Measurements from ENCODE around the gene UTS2B. TPM values are rescaled to one million over a fixed set of nuclear protein-coding genes. Genes with fewer than 3 reads are reported as not detected.

Gene UTS2B
- total and polyA plus RNA-seq, 7 experiments from 2014 or later, result 0.34 TPM; not detected in 6

DNA sequence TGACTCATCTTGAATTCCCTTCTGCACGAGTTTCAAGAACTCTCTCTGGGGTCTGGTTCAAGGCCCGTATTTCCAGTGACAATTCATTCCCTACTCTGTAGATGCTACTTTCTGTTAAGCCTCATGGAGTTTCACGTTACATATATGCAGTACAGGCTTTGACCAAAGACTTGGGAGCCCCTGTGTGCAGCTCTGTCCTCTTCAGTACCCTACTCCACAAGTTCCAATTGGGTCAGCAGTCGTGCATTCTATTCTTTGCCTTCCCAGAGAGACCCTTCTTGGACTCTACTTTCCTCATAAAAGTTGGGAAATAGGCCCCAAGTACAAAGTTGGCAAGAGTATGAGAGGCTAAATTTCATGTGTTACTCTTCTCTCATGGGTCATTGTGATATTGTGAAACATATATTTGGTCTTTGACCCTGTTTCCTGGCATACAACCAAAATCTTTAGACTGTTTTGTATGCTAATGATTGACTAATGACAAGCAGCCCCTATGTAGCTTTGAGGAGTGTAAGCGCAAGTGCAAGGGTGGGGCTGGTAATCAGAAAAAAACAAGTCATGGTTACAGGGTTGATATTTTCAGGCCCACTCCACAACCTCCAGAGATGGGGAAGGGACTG lies 16.1 kb downstream of the UTS2B start:
- intact Hi-C loops (cut with micrococcal nuclease), result no loop called here
- no peak for ATAC-seq
- H3K27me3 Mint-ChIP-seq, result peaks cover 0 to 3% (median 0%) of the 10 kb centered on the region in 5 donors
- peaks cover 0 to 4% (median 1%) of the 10 kb centered on the region in 11 donors for H3K9me3 Mint-ChIP-seq
- POLR2A ChIA-PET, result no interaction called here
- no peaks in the 10 kb centered on the region for H3K36me3 Mint-ChIP-seq
- Histone ChIP-seq H3K27ac (ENCODE audit: low read depth, low read length) (no peak overlapping the region), H3K27me3 (ENCODE audit: control insufficient read depth in 2 of 2, insufficient read depth in 2 of 2, low read length in 2 of 2) (no peaks in the 10 kb centered on the region), H3K36me3 (ENCODE audit: control insufficient read depth in 2 of 3, insufficient read depth in 3 of 3, low read length in 3 of 3) (no peaks in the 10 kb centered on the region), H3K4me1 (ENCODE audit: control insufficient read depth in 2 of 2, insufficient read depth in 2 of 2, low read length in 2 of 2) (no peaks in the 10 kb centered on the region), H3K4me3 (ENCODE audit: low read length) (no peak overlapping the region), H3K9me3 (ENCODE audit: control insufficient read depth in 2 of 3, low read length in 3 of 3) (no peaks in the 10 kb centered on the region)
- no peaks in the 10 kb centered on the region for H3K4me1 Mint-ChIP-seq
- no peak overlapping the region for H3K27ac Mint-ChIP-seq
- DNase-seq, result no peak
- no peak overlapping the region for H3K4me3 Mint-ChIP-seq
- CTCF ChIA-PET, result no interaction called here

DNA sequence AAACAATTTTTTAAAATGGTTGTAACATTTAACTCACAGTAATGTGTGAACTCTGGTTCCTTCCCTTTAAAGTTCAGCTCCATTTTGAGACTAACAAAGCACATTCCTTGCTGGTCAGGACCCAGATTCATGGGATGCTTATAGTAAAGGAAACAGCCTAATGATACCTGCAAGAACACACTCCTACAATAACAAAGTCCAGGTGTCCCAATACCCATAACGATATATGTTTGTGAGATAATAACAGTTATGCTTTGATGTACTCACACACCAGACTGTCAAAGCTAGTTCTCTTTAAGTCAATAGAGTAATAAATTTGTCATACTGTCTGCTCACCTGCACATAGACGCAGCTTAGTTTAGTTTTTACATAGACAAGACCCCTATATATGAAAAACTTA lies 17.0 kb downstream of the UTS2B start:
- H3K9me3 Mint-ChIP-seq, result peaks cover 0 to 4% (median 1%) of the 10 kb centered on the region in 11 donors
- no peaks in the 10 kb centered on the region for H3K4me1 Mint-ChIP-seq
- Histone ChIP-seq H3K27me3 (ENCODE audit: control insufficient read depth in 2 of 2, insufficient read depth in 2 of 2, low read length in 2 of 2) (no peaks in the 10 kb centered on the region), H3K36me3 (ENCODE audit: control insufficient read depth in 2 of 3, insufficient read depth in 3 of 3, low read length in 3 of 3) (no peaks in the 10 kb centered on the region), H3K4me1 (ENCODE audit: control insufficient read depth in 2 of 2, insufficient read depth in 2 of 2, low read length in 2 of 2) (no peaks in the 10 kb centered on the region), H3K9me3 (ENCODE audit: control insufficient read depth in 2 of 3, low read length in 3 of 3) (no peaks in the 10 kb centered on the region), H3K4me3 (ENCODE audit: low read length) (no peak overlapping the region), H3K27ac (ENCODE audit: low read depth, low read length) (no peak overlapping the region)
- H3K4me3 Mint-ChIP-seq, result no peak overlapping the region
- CTCF ChIA-PET, result no interaction called here
- ATAC-seq, result no peak
- peaks cover 0 to 3% (median 0%) of the 10 kb centered on the region in 5 donors for H3K27me3 Mint-ChIP-seq
- no peak overlapping the region for H3K27ac Mint-ChIP-seq
- POLR2A ChIA-PET, result no interaction called here
- H3K36me3 Mint-ChIP-seq, result no peaks in the 10 kb centered on the region
- intact Hi-C loops (cut with micrococcal nuclease), result no loop called here
- DNase-seq, result no peak

DNA sequence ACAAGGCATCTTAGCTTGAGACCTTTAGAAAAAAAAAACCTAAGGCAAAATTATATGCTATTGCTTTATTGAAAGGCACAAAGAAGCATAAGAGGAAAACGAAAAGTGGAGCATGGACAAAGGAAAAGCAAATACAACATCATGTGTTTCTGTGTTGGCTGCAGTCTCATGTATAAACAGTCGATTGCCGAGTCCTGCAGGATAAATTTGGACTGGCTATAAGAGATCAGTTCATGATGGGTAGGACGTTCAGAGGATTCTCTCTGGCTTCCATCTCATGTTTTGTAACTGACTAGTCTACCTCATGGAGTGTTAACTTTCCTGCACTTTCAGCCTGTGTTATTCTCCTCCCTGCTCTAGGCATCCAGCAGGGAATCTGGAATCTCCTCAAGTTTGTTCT lies 23.0 kb downstream of the UTS2B start:
- H3K4me1 ChIP-seq (ENCODE audit: control insufficient read depth in 2 of 2, insufficient read depth in 2 of 2, low read length in 2 of 2), result no peaks in the 10 kb centered on the region
- H3K27ac ChIP-seq (ENCODE audit: low read depth, low read length), result no peak overlapping the region
- Mint-ChIP-seq H3K27ac (no peak overlapping the region), H3K27me3 (peaks cover 0 to 3% (median 0%) of the 10 kb centered on the region in 5 donors), H3K9me3 (peaks cover 0 to 7% (median 0%) of the 10 kb centered on the region in 11 donors), H3K36me3 (no peaks in the 10 kb centered on the region), H3K4me1 (no peaks in the 10 kb centered on the region), H3K4me3 (no peak overlapping the region)
- intact Hi-C loops (cut with micrococcal nuclease), result no loop called here
- ChIA-PET CTCF (no interaction called here), POLR2A (no interaction called here)
- no peaks in the 10 kb centered on the region for H3K27me3 ChIP-seq (ENCODE audit: control insufficient read depth in 2 of 2, insufficient read depth in 2 of 2, low read length in 2 of 2)
- no peak for DNase-seq
- no peaks in the 10 kb centered on the region for H3K9me3 ChIP-seq (ENCODE audit: control insufficient read depth in 2 of 3, low read length in 3 of 3)
- no peaks in the 10 kb centered on the region for H3K36me3 ChIP-seq (ENCODE audit: control insufficient read depth in 2 of 3, insufficient read depth in 3 of 3, low read length in 3 of 3)
- no peak overlapping the region for H3K4me3 ChIP-seq (ENCODE audit: low read length)
- no peak for ATAC-seq

DNA sequence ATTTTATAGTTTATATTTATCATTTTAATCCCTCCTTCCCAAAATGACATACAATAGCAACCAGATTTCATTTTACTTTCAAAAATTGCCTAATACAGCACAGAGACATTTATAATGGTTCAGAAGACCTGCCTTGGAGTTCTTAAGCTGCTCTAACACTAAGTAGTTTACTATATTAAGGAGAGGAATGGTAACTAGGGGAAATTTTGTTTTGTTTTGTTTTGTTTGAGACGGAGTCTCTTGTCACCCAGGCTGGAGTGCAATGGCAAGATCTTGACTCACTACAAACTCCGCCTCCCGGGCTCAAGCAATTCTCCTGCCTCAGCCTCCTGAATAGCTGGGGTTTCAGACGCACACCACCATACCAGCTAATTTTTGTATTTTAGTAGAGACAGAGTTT lies 23.9 kb downstream of the UTS2B start:
- Mint-ChIP-seq H3K27ac (no peak overlapping the region), H3K27me3 (peaks cover 0 to 3% (median 0%) of the 10 kb centered on the region in 5 donors), H3K36me3 (no peaks in the 10 kb centered on the region), H3K9me3 (peaks cover 0 to 11% (median 0%) of the 10 kb centered on the region in 11 donors), H3K4me1 (no peaks in the 10 kb centered on the region), H3K4me3 (no peak overlapping the region)
- intact Hi-C loops (cut with micrococcal nuclease), result no loop called here
- ChIA-PET CTCF (no interaction called here), POLR2A (no interaction called here)
- no peaks in the 10 kb centered on the region for H3K4me1 ChIP-seq (ENCODE audit: control insufficient read depth in 2 of 2, insufficient read depth in 2 of 2, low read length in 2 of 2)
- DNase-seq, result no peak
- no peak for ATAC-seq
- no peaks in the 10 kb centered on the region for H3K9me3 ChIP-seq (ENCODE audit: control insufficient read depth in 2 of 3, low read length in 3 of 3)
- H3K4me3 ChIP-seq (ENCODE audit: low read length), result no peak overlapping the region
- H3K27ac ChIP-seq (ENCODE audit: low read depth, low read length), result no peak overlapping the region
- H3K36me3 ChIP-seq (ENCODE audit: control insufficient read depth in 2 of 3, insufficient read depth in 3 of 3, low read length in 3 of 3), result no peaks in the 10 kb centered on the region
- no peaks in the 10 kb centered on the region for H3K27me3 ChIP-seq (ENCODE audit: control insufficient read depth in 2 of 2, insufficient read depth in 2 of 2, low read length in 2 of 2)

DNA sequence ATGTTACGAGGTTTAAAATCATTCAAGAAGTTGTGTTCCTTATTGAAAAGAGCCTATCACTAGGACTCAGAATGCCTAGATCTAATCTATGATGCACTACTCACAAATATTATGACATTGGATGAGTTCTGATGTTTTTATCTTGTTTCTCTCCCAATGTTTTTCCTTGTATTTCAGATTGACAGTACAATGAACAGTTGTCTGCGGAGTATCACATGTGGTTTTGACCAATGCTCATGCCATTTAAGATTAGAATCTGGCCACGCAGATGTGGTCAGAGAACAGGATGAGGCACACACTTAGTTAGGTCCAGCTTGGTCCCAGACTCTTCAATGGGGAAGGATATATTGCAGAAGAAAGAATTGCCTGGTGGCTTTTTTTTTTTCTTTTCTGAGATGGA lies 26.7 kb downstream of the UTS2B start:
- DNase-seq (no peak), ATAC-seq (no peak)
- intact Hi-C loops (cut with micrococcal nuclease), result no loop called here
- Histone ChIP-seq H3K27me3 (ENCODE audit: control insufficient read depth in 2 of 2, insufficient read depth in 2 of 2, low read length in 2 of 2) (no peaks in the 10 kb centered on the region), H3K36me3 (ENCODE audit: control insufficient read depth in 2 of 3, insufficient read depth in 3 of 3, low read length in 3 of 3) (no peaks in the 10 kb centered on the region), H3K27ac (ENCODE audit: low read depth, low read length) (no peak overlapping the region), H3K4me3 (ENCODE audit: low read length) (no peak overlapping the region), H3K9me3 (ENCODE audit: control insufficient read depth in 2 of 3, low read length in 3 of 3) (no peaks in the 10 kb centered on the region), H3K4me1 (ENCODE audit: control insufficient read depth in 2 of 2, insufficient read depth in 2 of 2, low read length in 2 of 2) (no peaks in the 10 kb centered on the region)
- Mint-ChIP-seq H3K4me1 (no peaks in the 10 kb centered on the region), H3K4me3 (no peak overlapping the region), H3K9me3 (peaks cover 0 to 7% (median 0%) of the 10 kb centered on the region in 11 donors), H3K27ac (no peak overlapping the region), H3K27me3 (no peaks in the 10 kb centered on the region), H3K36me3 (no peaks in the 10 kb centered on the region)
- CTCF ChIA-PET, result no interaction called here
- POLR2A ChIA-PET, result no interaction called here

DNA sequence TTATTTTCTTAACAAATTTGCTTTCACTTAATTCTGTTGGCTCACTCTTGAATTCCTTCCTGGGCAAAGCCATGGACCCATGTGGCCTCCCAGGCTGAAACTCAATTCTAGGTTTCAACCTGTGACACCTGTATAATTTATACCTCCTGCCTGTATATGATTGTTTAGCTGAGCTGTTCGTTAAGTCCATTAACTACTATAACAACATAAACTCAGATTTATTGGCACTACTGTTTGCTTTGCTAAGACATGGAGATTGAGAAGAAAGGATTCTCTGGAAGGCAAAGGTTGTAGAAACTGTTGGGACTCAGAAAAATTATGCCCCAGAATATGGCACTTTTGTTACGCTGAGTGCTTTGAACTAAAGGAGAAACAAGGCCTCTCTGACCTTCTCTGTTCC lies 27.9 kb downstream of the UTS2B start:
- H3K4me1 ChIP-seq (ENCODE audit: control insufficient read depth in 2 of 2, insufficient read depth in 2 of 2, low read length in 2 of 2), result no peaks in the 10 kb centered on the region
- intact Hi-C loops (cut with micrococcal nuclease), result no loop called here
- Mint-ChIP-seq H3K4me1 (no peaks in the 10 kb centered on the region), H3K27ac (no peak overlapping the region), H3K36me3 (no peaks in the 10 kb centered on the region), H3K27me3 (no peaks in the 10 kb centered on the region), H3K9me3 (peaks cover 0 to 7% (median 0%) of the 10 kb centered on the region in 11 donors), H3K4me3 (no peak overlapping the region)
- H3K27me3 ChIP-seq (ENCODE audit: control insufficient read depth in 2 of 2, insufficient read depth in 2 of 2, low read length in 2 of 2), result no peaks in the 10 kb centered on the region
- H3K9me3 ChIP-seq (ENCODE audit: control insufficient read depth in 2 of 3, low read length in 3 of 3), result no peaks in the 10 kb centered on the region
- H3K36me3 ChIP-seq (ENCODE audit: control insufficient read depth in 2 of 3, insufficient read depth in 3 of 3, low read length in 3 of 3), result no peaks in the 10 kb centered on the region
- POLR2A ChIA-PET, result no interaction called here
- CTCF ChIA-PET, result no interaction called here
- no peak for DNase-seq
- no peak overlapping the region for H3K4me3 ChIP-seq (ENCODE audit: low read length)
- H3K27ac ChIP-seq (ENCODE audit: low read depth, low read length), result no peak overlapping the region
- no peak for ATAC-seq

DNA sequence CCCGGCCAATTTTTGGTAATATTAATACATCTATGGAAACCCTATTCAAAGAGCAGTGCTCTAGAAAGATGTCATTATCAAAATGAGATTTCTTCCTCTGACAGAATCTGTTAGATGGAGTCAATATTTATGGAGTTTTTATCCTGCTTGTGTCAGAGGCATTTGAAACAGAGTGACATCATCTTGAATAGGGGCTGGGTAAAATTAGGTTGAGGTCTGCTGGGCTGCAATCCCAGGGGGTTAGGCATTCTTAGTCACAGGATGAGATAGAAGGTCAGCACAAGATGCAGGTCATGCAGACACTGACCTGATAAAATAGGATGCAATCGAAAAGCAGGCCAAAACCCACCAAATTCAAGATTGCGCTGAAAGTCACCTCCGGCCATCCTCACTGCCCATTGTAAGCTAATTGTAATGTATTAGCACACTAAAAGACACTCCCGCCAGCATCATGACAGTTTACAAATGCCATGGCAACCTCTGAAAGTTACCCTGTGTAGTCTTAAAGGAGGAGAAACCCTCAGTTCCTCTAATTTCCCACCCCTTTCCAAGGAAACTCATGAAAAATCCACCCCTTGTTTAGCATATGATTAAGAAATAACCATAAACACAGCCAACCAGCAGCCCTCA lies 28.4 kb downstream of the UTS2B start:
- Histone ChIP-seq H3K27me3 (ENCODE audit: control insufficient read depth in 2 of 2, insufficient read depth in 2 of 2, low read length in 2 of 2) (no peaks in the 10 kb centered on the region), H3K9me3 (ENCODE audit: control insufficient read depth in 2 of 3, low read length in 3 of 3) (no peaks in the 10 kb centered on the region), H3K27ac (ENCODE audit: low read depth, low read length) (no peak overlapping the region), H3K4me3 (ENCODE audit: low read length) (no peak overlapping the region), H3K36me3 (ENCODE audit: control insufficient read depth in 2 of 3, insufficient read depth in 3 of 3, low read length in 3 of 3) (no peaks in the 10 kb centered on the region), H3K4me1 (ENCODE audit: control insufficient read depth in 2 of 2, insufficient read depth in 2 of 2, low read length in 2 of 2) (no peaks in the 10 kb centered on the region)
- Mint-ChIP-seq H3K27ac (no peak overlapping the region), H3K9me3 (peaks cover 0 to 7% (median 0%) of the 10 kb centered on the region in 11 donors), H3K27me3 (no peaks in the 10 kb centered on the region), H3K4me1 (no peaks in the 10 kb centered on the region), H3K36me3 (no peaks in the 10 kb centered on the region), H3K4me3 (no peak overlapping the region)
- CTCF ChIA-PET, result no interaction called here
- DNase-seq, result no peak
- intact Hi-C loops (cut with micrococcal nuclease), result no loop called here
- ATAC-seq, result no peak
- POLR2A ChIA-PET, result no interaction called here
